D721Med (cell line): ENCODE results near the gene PARVA.

Experiments
- DNase-seq: peaks from one replicate; pipeline ENCODE4 v3.0.0; 2011; ENCODE audit warnings: low spot score; ENCODE audit not compliant: insufficient read length
- FAIRE-seq: peaks from 2 replicates; lab custom pipeline; 2011; peaks lifted over from hg19 to GRCh38; lab: Jason Lieb, UNC
- CTCF ChIP-seq: IDR thresholded peaks from 2 replicates; pipeline ENCODE4 v1.5.1; 2012; ENCODE audit warnings: mild to moderate bottlenecking, control low read depth; ENCODE audit not compliant: insufficient read depth; ENCODE audit errors: missing control alignments

Gene PARVA

GRCh38 chr11:12467610-12468009 lies 90.2 kb downstream of the PARVA start:
- no peak for TF ChIP-seq CTCF
- FAIRE-seq = no peak
- DNase-seq = no peak

- DNase-seq (no peak), FAIRE-seq (no peak)
- TF ChIP-seq CTCF = no peak
Observed at GRCh38 chr11:12469451-12469850, 92.1 kb downstream of the PARVA start.

- DNase-seq = no peak
- no peak for TF ChIP-seq CTCF
Observed at GRCh38 chr11:12470236-12470635, 92.9 kb downstream of the PARVA start.

GRCh38 chr11:12472401-12473005 lies 95.1 kb downstream of the PARVA start:
- no peak for DNase-seq
- FAIRE-seq = no peak
- no peak for TF ChIP-seq CTCF

More at GRCh38 chr11:12470236-12470635, 92.9 kb downstream of the PARVA start:
- FAIRE-seq = no peak

- no peak for DNase-seq
- TF ChIP-seq CTCF = no peak
- FAIRE-seq = no peak
Observed at GRCh38 chr11:12473381-12473780, 96.0 kb downstream of the PARVA start.

- DNase-seq (no peak), FAIRE-seq (no peak)
Observed at GRCh38 chr11:12474871-12475270, 97.5 kb downstream of the PARVA start.

GRCh38 chr11:12478743-12479142 lies 101.4 kb downstream of the PARVA start:
- TF ChIP-seq CTCF = no peak
- DNase-seq (no peak), FAIRE-seq (no peak)

More at GRCh38 chr11:12474871-12475270, 97.5 kb downstream of the PARVA start:
- no peak for TF ChIP-seq CTCF
